ENCODE results near the gene KCND2.

DNA sequence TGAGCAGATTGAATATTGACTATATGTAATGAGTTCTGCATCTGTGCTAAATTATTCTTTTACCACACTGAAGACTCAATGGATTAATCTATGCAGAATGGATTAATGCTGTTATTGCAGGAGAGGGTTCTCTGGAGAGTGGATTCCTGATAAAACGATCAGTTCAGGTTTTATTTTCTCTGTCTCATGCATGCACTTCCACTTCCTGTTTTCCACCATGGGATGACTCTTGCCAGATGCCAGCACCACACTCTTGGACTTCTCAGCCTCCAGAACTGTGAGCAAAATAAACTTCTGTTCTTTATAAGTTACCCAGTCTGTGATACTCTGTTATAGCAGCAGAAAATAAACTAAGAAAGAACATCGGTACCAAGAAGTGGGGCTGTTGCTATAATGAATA, 207.5 kb downstream of the KCND2 start:
- TF ChIP-seq, protein P1, sequence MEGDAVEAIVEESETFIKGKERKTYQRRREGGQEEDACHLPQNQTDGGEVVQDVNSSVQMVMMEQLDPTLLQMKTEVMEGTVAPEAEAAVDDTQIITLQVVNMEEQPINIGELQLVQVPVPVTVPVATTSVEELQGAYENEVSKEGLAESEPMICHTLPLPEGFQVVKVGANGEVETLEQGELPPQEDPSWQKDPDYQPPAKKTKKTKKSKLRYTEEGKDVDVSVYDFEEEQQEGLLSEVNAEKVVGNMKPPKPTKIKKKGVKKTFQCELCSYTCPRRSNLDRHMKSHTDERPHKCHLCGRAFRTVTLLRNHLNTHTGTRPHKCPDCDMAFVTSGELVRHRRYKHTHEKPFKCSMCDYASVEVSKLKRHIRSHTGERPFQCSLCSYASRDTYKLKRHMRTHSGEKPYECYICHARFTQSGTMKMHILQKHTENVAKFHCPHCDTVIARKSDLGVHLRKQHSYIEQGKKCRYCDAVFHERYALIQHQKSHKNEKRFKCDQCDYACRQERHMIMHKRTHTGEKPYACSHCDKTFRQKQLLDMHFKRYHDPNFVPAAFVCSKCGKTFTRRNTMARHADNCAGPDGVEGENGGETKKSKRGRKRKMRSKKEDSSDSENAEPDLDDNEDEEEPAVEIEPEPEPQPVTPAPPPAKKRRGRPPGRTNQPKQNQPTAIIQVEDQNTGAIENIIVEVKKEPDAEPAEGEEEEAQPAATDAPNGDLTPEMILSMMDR (conservative IDR thresholded peaks at IDR 0.05; ENCODE audit: low read length), result no peak
- TF ChIP-seq EZH2phosphoT487 (IDR thresholded peaks at IDR 0.05; ENCODE audit: borderline replicate concordance, low read depth, low read length), result no peak
